ENCODE data around the gene ZNF254. TPM values are rescaled to one million over a fixed set of nuclear protein-coding genes. Genes with fewer than 3 reads are reported as not detected.
"Not testable (repeated sequence)": the region's sequence is repeated elsewhere in the genome, so short reads cannot be mapped to it uniquely, and the experiment has no call there.

ZNF254 gene
- 22.2 TPM for total RNA-seq

- ATAC-seq (peak; percentile 100), DNase-seq (ENCODE audit: low spot score) (peak; percentile 90)
- intact Hi-C loops (cut with DNase I) = no loop called here
Observed at GRCh38 chr19:24086974-24087595, at the start of gene ZNF254. ZNF254 (plus strand) TSS chr19:24087187; CDS start chr19:24087308, 121 bp downstream.

GRCh38 chr19:24040621-24041020 lies 46.4 kb upstream of the ZNF254 start:
- ATAC-seq = no peak
- intact Hi-C loops (cut with DNase I) = no loop called here
- no peak for DNase-seq (ENCODE audit: low spot score)

GRCh38 chr19:24041326-24041725 lies 45.7 kb upstream of the ZNF254 start:
- intact Hi-C loops (cut with DNase I); ATAC-seq; DNase-seq (ENCODE audit: low spot score): not testable (repeated sequence)

- DNase-seq (ENCODE audit: low spot score) (no peak), ATAC-seq (no peak)
- intact Hi-C loops (cut with DNase I) = no loop called here
Observed at GRCh38 chr19:24046550-24046949, 40.4 kb upstream of the ZNF254 start.

GRCh38 chr19:24048261-24048660 lies 38.7 kb upstream of the ZNF254 start:
- ATAC-seq (no peak), DNase-seq (ENCODE audit: low spot score) (no peak)
- intact Hi-C loops (cut with DNase I) = no loop called here

GRCh38 chr19:24049537-24049936 lies 37.5 kb upstream of the ZNF254 start:
- DNase-seq (ENCODE audit: low spot score) (no peak), ATAC-seq (no peak)
- intact Hi-C loops (cut with DNase I) = no loop called here

- intact Hi-C loops (cut with DNase I) = no loop called here
- no peak for ATAC-seq
- no peak for DNase-seq (ENCODE audit: low spot score)
Observed at GRCh38 chr19:24051516-24051915, 35.5 kb upstream of the ZNF254 start.

- ATAC-seq (no peak), DNase-seq (ENCODE audit: low spot score) (no peak)
- intact Hi-C loops (cut with DNase I) = no loop called here
Observed at GRCh38 chr19:24052811-24053210, 34.2 kb upstream of the ZNF254 start.

- intact Hi-C loops (cut with DNase I) = no loop called here
- no peak for ATAC-seq
- DNase-seq (ENCODE audit: low spot score) = no peak
Observed at GRCh38 chr19:24053601-24054000, 33.4 kb upstream of the ZNF254 start.

GRCh38 chr19:24054044-24054935 lies 32.7 kb upstream of the ZNF254 start:
- intact Hi-C loops (cut with DNase I) = no loop called here
- ATAC-seq = no peak
- no peak for DNase-seq (ENCODE audit: low spot score)

GRCh38 chr19:24055548-24055947 lies 31.4 kb upstream of the ZNF254 start:
- intact Hi-C loops (cut with DNase I) = no loop called here
- no peak for DNase-seq (ENCODE audit: low spot score)
- ATAC-seq = no peak

GRCh38 chr19:24057144-24057543 lies 29.8 kb upstream of the ZNF254 start:
- DNase-seq (ENCODE audit: low spot score) = no peak
- intact Hi-C loops (cut with DNase I) = no loop called here
- ATAC-seq = no peak

GRCh38 chr19:24059563-24060295 lies 27.3 kb upstream of the ZNF254 start:
- ATAC-seq (no peak), DNase-seq (ENCODE audit: low spot score) (no peak)
- intact Hi-C loops (cut with DNase I) = no loop called here

- no peak for ATAC-seq
- DNase-seq (ENCODE audit: low spot score) = no peak
- intact Hi-C loops (cut with DNase I) = no loop called here
Observed at GRCh38 chr19:24060687-24061356, 26.2 kb upstream of the ZNF254 start.

- ATAC-seq = peak; percentile 15
- no peak for DNase-seq (ENCODE audit: low spot score)
- intact Hi-C loops (cut with DNase I) = no loop called here
Observed at GRCh38 chr19:24062190-24062589, 24.8 kb upstream of the ZNF254 start.

GRCh38 chr19:24063295-24063694 lies 23.7 kb upstream of the ZNF254 start:
- intact Hi-C loops (cut with DNase I) = no loop called here
- no peak for ATAC-seq
- DNase-seq (ENCODE audit: low spot score) = no peak

GRCh38 chr19:24064175-24064574 lies 22.8 kb upstream of the ZNF254 start:
- DNase-seq (ENCODE audit: low spot score) (no peak), ATAC-seq (no peak)
- intact Hi-C loops (cut with DNase I) = no loop called here

- DNase-seq (ENCODE audit: low spot score) (no peak), ATAC-seq (no peak)
- intact Hi-C loops (cut with DNase I) = no loop called here
Observed at GRCh38 chr19:24065243-24065642, 21.7 kb upstream of the ZNF254 start.

- DNase-seq (ENCODE audit: low spot score) = no peak
- ATAC-seq = no peak
- intact Hi-C loops (cut with DNase I) = no loop called here
Observed at GRCh38 chr19:24065865-24066604, 21.0 kb upstream of the ZNF254 start.
